IPS DF 6.9 (cell line): Measurements from ENCODE around the gene TACC2.
"Not testable (repeated sequence)": the region's sequence is repeated elsewhere in the genome, so short reads cannot be mapped to it uniquely, and the experiment has no call there.

Source experiments
- DNase-seq: peaks from one replicate; pipeline ENCODE4 v3.0.0-alpha.2; 2013; ENCODE audit warnings: low read depth, low spot score
- H3K27ac ChIP-seq: one replicate; pipeline ENCODE4 v1.5.1; 2013; ENCODE audit warnings: low read length, control low read depth
- H3K27me3 ChIP-seq: 2 replicates; pipeline ENCODE4 v1.6.1; 2013; ENCODE audit warnings: mild to moderate bottlenecking, low read length; ENCODE audit not compliant: control insufficient read depth, insufficient read depth
- H3K36me3 ChIP-seq: 2 replicates; pipeline ENCODE4 v1.6.1; 2013; ENCODE audit warnings: low read length; ENCODE audit not compliant: control insufficient read depth, insufficient read depth
- H3K4me1 ChIP-seq: 2 replicates; pipeline ENCODE4 v1.6.1; 2013; ENCODE audit warnings: low read length; ENCODE audit not compliant: control insufficient read depth, insufficient read depth
- H3K4me3 ChIP-seq: 2 replicates; pipeline ENCODE4 v1.5.1; 2013; ENCODE audit warnings: mild to moderate bottlenecking, low read length
- H3K9me3 ChIP-seq: 2 replicates; pipeline ENCODE4 v1.6.1; 2013; ENCODE audit warnings: low read length, inconsistent platforms; ENCODE audit not compliant: control insufficient read depth, insufficient read depth
- WGBS: extraction: QIAGEN DNeasy Blood & Tissue Kit; methylation state at CpG from one replicate; pipeline ENCODE4 v1.1.7; 2013; ENCODE audit warnings: mixed read lengths, missing lambda C conversion rate; ENCODE audit not compliant: insufficient read length, insufficient coverage; 5-methylcytosine and 5-hydroxymethylcytosine counted together

The TACC2 gene

GRCh38 chr10:122091722-122092121 lies 102.8 kb downstream of the TACC2 start:
- H3K36me3 ChIP-seq = no peaks in the 10 kb centered on the region
- no peak for DNase-seq
- no peaks in the 10 kb centered on the region for H3K9me3 ChIP-seq
- no peak overlapping the region for H3K4me3 ChIP-seq
- H3K4me1 ChIP-seq = no peaks in the 10 kb centered on the region
- no peaks in the 10 kb centered on the region for H3K27me3 ChIP-seq
- WGBS = no CpG with 5 or more reads among the region's 6 CpGs
- H3K27ac ChIP-seq = no peak overlapping the region

GRCh38 chr10:122093076-122093475 lies 104.1 kb downstream of the TACC2 start:
- Histone ChIP-seq H3K36me3 (no peaks in the 10 kb centered on the region), H3K9me3 (no peaks in the 10 kb centered on the region), H3K4me3 (no peak overlapping the region), H3K4me1 (no peaks in the 10 kb centered on the region), H3K27ac (no peak overlapping the region), H3K27me3 (no peaks in the 10 kb centered on the region)
- DNase-seq = no peak
- WGBS = no CpG with 5 or more reads among the region's 3 CpGs

DNA sequence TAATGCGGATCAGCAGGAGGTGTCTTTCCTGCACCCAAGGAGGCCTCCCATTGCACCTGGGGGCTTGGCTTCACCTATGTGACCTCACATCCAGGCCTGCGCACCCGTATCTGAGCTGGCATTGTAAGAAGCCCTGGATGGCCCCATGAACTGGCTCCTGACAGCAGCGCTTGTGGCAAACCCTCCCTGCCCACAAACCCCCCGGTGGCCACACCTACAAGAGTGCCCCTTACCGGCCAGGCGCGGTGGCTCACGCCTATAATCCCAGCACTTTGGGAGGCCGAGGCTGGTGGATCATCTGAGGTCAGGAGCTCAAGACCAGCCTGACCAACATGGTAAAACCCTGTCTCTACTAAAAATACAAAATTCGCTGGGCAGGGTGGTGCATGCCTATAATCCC lies 107.2 kb downstream of the TACC2 start:
- not testable (repeated sequence) for DNase-seq, H3K4me1 ChIP-seq, H3K9me3 ChIP-seq, H3K4me3 ChIP-seq, H3K27ac ChIP-seq, H3K36me3 ChIP-seq, H3K27me3 ChIP-seq
- no CpG with 5 or more reads among the region's 11 CpGs for WGBS

DNA sequence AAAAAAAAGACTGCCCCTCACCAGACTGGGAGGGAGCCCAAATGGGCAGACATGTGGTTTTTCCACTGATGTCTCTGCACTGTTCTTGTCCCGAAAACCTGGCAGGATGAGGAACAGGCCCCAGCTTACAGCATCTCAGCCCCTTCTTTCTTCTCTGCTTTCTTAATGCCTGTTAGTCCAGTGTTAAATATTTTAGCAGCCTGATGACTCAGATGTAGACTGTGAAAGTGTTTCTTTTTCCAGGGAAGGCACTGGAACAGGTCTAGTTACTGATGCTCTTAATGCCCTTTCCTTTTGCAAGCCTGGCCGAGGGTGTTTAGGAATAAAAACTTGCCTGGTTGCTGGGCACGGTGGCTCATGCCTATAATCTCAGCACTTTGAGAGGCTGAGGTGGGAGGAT lies 107.7 kb downstream of the TACC2 start:
- no peaks in the 10 kb centered on the region for H3K36me3 ChIP-seq
- H3K27ac ChIP-seq = no peak overlapping the region
- no peaks in the 10 kb centered on the region for H3K4me1 ChIP-seq
- H3K27me3 ChIP-seq = no peaks in the 10 kb centered on the region
- no peaks in the 10 kb centered on the region for H3K9me3 ChIP-seq
- WGBS = no CpG with 5 or more reads among the region's 3 CpGs
- H3K4me3 ChIP-seq = no peak overlapping the region
- no peak for DNase-seq

DNA sequence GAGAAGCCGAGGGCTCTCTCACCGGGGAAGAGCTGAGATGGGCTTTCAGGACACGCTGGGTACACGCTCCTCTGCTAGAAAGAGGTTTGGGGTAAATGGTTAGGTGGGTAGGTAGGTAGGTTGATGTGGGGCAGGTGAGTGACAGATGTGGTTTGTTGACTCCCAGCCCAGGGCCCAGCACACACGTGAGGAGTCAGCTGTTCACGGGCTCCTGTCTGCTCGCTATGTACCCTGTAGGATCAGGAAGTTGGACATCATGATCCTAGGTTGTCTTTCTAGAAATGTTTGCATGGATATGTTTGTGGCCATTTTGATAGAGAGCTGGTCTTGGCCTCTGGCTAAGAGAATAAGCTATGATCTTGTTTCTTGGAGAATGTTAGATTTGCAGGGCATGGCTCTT lies 109.0 kb downstream of the TACC2 start:
- no CpG with 5 or more reads among the region's 7 CpGs for WGBS
- no peak overlapping the region for H3K27ac ChIP-seq
- no peaks in the 10 kb centered on the region for H3K36me3 ChIP-seq

DNA sequence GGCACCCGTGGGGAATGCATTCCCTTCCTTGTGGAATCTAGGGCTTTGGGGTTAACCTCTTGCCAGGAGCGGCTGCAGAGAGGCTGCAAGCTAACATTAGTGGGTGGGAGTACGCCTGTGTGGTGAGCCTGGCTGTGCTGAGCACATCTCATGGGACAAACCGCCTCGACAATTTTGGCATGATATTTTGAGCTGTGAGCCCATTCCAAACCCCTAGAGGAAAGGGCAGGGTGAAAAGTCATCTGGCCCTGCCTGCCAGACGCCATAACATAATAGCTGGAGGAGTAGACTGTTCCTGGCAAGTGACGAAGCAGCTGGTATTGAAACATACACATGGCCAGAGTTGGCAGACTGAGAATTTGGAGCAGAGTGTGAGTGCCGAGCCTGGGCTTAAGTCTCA lies 110.0 kb downstream of the TACC2 start:
- Histone ChIP-seq H3K9me3 (no peaks in the 10 kb centered on the region), H3K36me3 (no peaks in the 10 kb centered on the region), H3K4me1 (no peaks in the 10 kb centered on the region), H3K4me3 (no peak overlapping the region), H3K27me3 (no peaks in the 10 kb centered on the region), H3K27ac (no peak overlapping the region)
- no CpG with 5 or more reads among the region's 8 CpGs for WGBS
- DNase-seq = no peak

More for the DNA sequence above, 109.0 kb downstream of the TACC2 start:
- DNase-seq = no peak
- Histone ChIP-seq H3K9me3 (no peaks in the 10 kb centered on the region), H3K4me3 (no peak overlapping the region), H3K4me1 (no peaks in the 10 kb centered on the region), H3K27me3 (no peaks in the 10 kb centered on the region)

- H3K27ac ChIP-seq = no peak overlapping the region
- H3K9me3 ChIP-seq = no peaks in the 10 kb centered on the region
- WGBS = no CpG with 5 or more reads among the region's 2 CpGs
- H3K4me1 ChIP-seq = no peaks in the 10 kb centered on the region
- DNase-seq = no peak
- H3K36me3 ChIP-seq = no peaks in the 10 kb centered on the region
- H3K4me3 ChIP-seq = no peak overlapping the region
- H3K27me3 ChIP-seq = no peaks in the 10 kb centered on the region
These were observed 110.6 kb downstream of the TACC2 start for GRCh38 chr10:122099562-122099961.

DNA sequence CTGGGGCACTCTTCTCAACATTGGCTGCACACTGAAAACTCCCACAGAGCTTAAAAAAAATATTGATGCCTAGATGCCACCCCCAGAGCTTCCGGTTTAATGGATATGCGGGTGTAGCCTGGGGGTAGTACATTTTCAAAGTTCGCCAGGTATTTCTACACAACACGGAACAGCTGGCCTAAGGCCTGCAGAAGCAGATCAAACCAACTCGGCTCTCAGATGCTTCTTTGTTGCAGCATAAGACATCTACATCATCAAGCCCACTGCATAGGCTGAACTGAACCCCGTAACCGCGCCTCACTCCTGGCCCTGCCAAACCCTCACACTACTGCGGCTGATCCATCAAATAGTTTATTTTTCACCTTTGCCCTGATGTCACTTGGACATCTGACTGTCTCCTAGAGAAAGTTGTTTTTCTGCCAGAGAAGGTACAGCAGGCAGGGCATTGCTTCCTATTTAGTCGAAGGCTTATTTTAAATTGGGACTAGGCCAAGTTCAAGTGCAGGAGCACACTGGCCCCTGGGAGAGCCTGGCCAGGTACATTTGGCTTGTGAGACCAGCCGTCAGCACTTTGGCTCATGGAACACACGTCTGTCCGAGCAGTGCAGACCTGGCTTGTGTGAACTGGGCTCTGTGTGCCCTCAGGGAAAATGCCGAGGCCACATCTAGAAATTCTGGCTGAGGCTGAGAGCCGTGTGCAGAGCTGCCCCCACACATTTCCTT lies 113.3 kb downstream of the TACC2 start:
- no peaks in the 10 kb centered on the region for H3K9me3 ChIP-seq
- H3K4me1 ChIP-seq = no peaks in the 10 kb centered on the region
- H3K27ac ChIP-seq = no peak overlapping the region
- H3K4me3 ChIP-seq = no peak overlapping the region
- no CpG with 5 or more reads among the region's 15 CpGs for WGBS
- H3K36me3 ChIP-seq = no peaks in the 10 kb centered on the region
- no peak for DNase-seq
- H3K27me3 ChIP-seq = no peaks in the 10 kb centered on the region

GRCh38 chr10:122102869-122103525 lies 114.0 kb downstream of the TACC2 start:
- DNase-seq = no peak
- Histone ChIP-seq H3K9me3 (no peaks in the 10 kb centered on the region), H3K4me3 (no peak overlapping the region), H3K4me1 (no peaks in the 10 kb centered on the region), H3K27ac (no peak overlapping the region), H3K27me3 (no peaks in the 10 kb centered on the region), H3K36me3 (no peaks in the 10 kb centered on the region)
- no CpG with 5 or more reads among the region's 3 CpGs for WGBS

- H3K27me3 ChIP-seq = no peaks in the 10 kb centered on the region
- WGBS = no CpG with 5 or more reads among the region's 4 CpGs
- no peak overlapping the region for H3K27ac ChIP-seq
- H3K4me3 ChIP-seq = no peak overlapping the region
- no peaks in the 10 kb centered on the region for H3K9me3 ChIP-seq
- H3K36me3 ChIP-seq = no peaks in the 10 kb centered on the region
- no peaks in the 10 kb centered on the region for H3K4me1 ChIP-seq
- no peak for DNase-seq
These were observed 114.6 kb downstream of the TACC2 start for GRCh38 chr10:122103592-122103991.

GRCh38 chr10:122108786-122109185 lies 119.8 kb downstream of the TACC2 start:
- WGBS = no CpG with 5 or more reads among the region's 13 CpGs
- H3K4me3 ChIP-seq, H3K9me3 ChIP-seq, H3K36me3 ChIP-seq, H3K4me1 ChIP-seq, DNase-seq, H3K27ac ChIP-seq, H3K27me3 ChIP-seq: not testable (repeated sequence)
